Pancreas (tissue), 10 donors: ENCODE measurements around the gene TRIM73. TPM values are rescaled to one million over a fixed set of nuclear protein-coding genes. Genes with fewer than 3 reads are reported as not detected.
"Not testable (repeated sequence)": the region's sequence is repeated elsewhere in the genome, so short reads cannot be mapped to it uniquely, and the experiment has no call there.

Experiments
- ATAC-seq, 4 donors: fragments of 200-7000 bp; cut with Tn5 transposase; one replicate each; pipeline versions ENCODE4 v1.8.0 to v1.9.1; 2020; ENCODE audit warnings: mild to moderate bottlenecking in 4 of 4, moderate library complexity in 4 of 4
- DNase-seq, 6 donors: peaks; one replicate each; pipeline ENCODE4 v3.0.0-alpha.2; 2020
- FAIRE-seq: peaks from 2 replicates; lab custom pipeline; 2012; peaks lifted over from hg19 to GRCh38; lab: Jason Lieb, UNC
- H3K27ac ChIP-seq, 4 donors: fragments of 200-600 bp; sonication (generic); 1 replicate in 3 of 4; 2 replicates in 1 of 4; pipeline versions ENCODE4 v1.5.0 to v1.8.0; 2020
- H3K27me3 ChIP-seq, 4 donors: fragments of 200-600 bp; one replicate each; pipeline ENCODE4 v1.8.0; 2021
- H3K36me3 ChIP-seq, 3 donors: fragments of 200-600 bp; sonication (generic) in 1 of 3; one replicate each; pipeline versions ENCODE4 v1.5.0 to v1.8.0; 2020 to 2021
- H3K4me1 ChIP-seq, 3 donors: fragments of 200-600 bp; one replicate each; pipeline ENCODE4 v1.8.0; 2021
- H3K4me3 ChIP-seq, 4 donors: fragments of 200-600 bp; sonication (generic) in 2 of 4; one replicate each; pipeline versions ENCODE4 v1.5.0 to v1.8.0; 2020 to 2021
- H3K9me3 ChIP-seq, 4 donors: fragments of 200-600 bp; one replicate each; pipeline ENCODE4 v1.8.0; 2021
- CTCF ChIP-seq, 4 donors: fragments of 200-600 bp; sonication (generic) in 3 of 4; IDR thresholded peaks; one replicate each; pipeline versions ENCODE4 v1.5.0 to v1.8.0; 2021; ENCODE audit warnings: antibody characterized with exemption in 4 of 4
- WGBS, 2 donors: extraction: QIAGEN DNeasy Blood & Tissue Kit; methylation state at CpG; one replicate each; pipeline ENCODE4 v1.1.7; 2013; 5-methylcytosine and 5-hydroxymethylcytosine counted together
- intact Hi-C, 3 donors: fragments of 100-400 bp; cut with DNase I; formaldehyde crosslinking; loops; one replicate each; pipeline versions ENCODE4 v1.11.1 to v1.14.2; 2022
- polyA plus RNA-seq, 2 donors: library from polyadenylated mRNA; stranded (reverse); fragments of 200-250 nt; gene quantifications; one replicate each; pipeline ENCODE4 v1.2.3, GENCODE V29; 2013
- total RNA-seq, 6 donors: library from RNA; stranded (reverse); fragmentation: NEBNext Ultra II Directional in 4 of 6; extraction: Animal tissue kit (Norgen Biotek cat#: 25700) in 4 of 6; gene quantifications; one replicate each; pipeline versions ENCODE4 v1.2.1 to v1.2.4, GENCODE V29; 2021 to 2023
- donor health status: healthy with polysubstance abuse.
- donor health status: DM: no; HTN: no; CAD: no; lungs with moderate emphysema.
- donor health status: DM: no; HTN: no; CAD: no.
- donor health status: control.
- donor health status: control.
- donor health status: Bipolar disorder and iron deficiency.
- donor health status: DM: yes; HTN: yes; CAD: no.
- donor health status: DM: no; HTN: no; CAD: no.
- donor health status: DM: no; HTN: no; CAD: no.
- donor health status: DM: yes; HTN: yes; CAD: no.

Gene TRIM73
- total and polyA plus RNA-seq, 8 donors: 0.76 to 11.0 (median 3.6) TPM

- peak in 2 of 4 donors; percentile 32 to 35 for TF ChIP-seq CTCF (IDR thresholded peaks at IDR 0.05)
- H3K9me3 ChIP-seq, DNase-seq, H3K36me3 ChIP-seq, intact Hi-C loops, H3K4me1 ChIP-seq, H3K27me3 ChIP-seq, H3K27ac ChIP-seq, H3K4me3 ChIP-seq: not testable (repeated sequence)
- peak; percentile 78 to 93 (median 90) for ATAC-seq
- FAIRE-seq: peak; percentile 60
- WGBS, 2 donors: 9 to 11% methylated on average over 3 of the region's 4 CpGs
Observed at GRCh38 chr7:75452494-75452955, 57.1 kb downstream of the TRIM73 start.

Other genes starting within 250 kb of the TRIM73 start
- gene POM121C, start 90.7 kb downstream of the TRIM73 start, total RNA-seq: 10 to 100 TPM; 14.6 to 25.8 (median 18.7) TPM
- gene POM121C, start 90.7 kb downstream of the TRIM73 start, polyA plus RNA-seq: 10 to 100 TPM; 12.3 to 16.9 TPM
- gene SPDYE5, start 96.7 kb downstream of the TRIM73 start, total RNA-seq: not detected
- gene SPDYE5, start 96.7 kb downstream of the TRIM73 start, polyA plus RNA-seq: under 1 TPM in 1 of 2 donors, not detected in 1; 0.09 TPM